Measurements from ENCODE around the gene DYNC2H1. TPM values are rescaled to one million over a fixed set of nuclear protein-coding genes. Genes with fewer than 3 reads are reported as not detected.

DYNC2H1 gene
- polyA plus RNA-seq, 3 donors from 2014 or later: 0.93 to 2.0 (median 1.0) TPM

GRCh38 chr11:103484545-103484944, 375.3 kb downstream of the DYNC2H1 start:
- H3K9me3 Mint-ChIP-seq: peaks cover 0 to 20% (median 6%) of the 10 kb centered on the region in 6 donors
- peaks cover 0 to 3% (median 0%) of the 10 kb centered on the region in 3 donors for H3K27me3 Mint-ChIP-seq (ENCODE audit: low read depth in 3 of 3)
- H3K4me1 Mint-ChIP-seq: no peaks in the 10 kb centered on the region
- no peak overlapping the region for H3K27ac Mint-ChIP-seq
- H3K36me3 Mint-ChIP-seq: peaks cover 0 to 3% (median 0%) of the 10 kb centered on the region in 3 donors
- no peak for DNase-seq
- no peak overlapping the region for H3K4me3 Mint-ChIP-seq

- H3K27me3 Mint-ChIP-seq (ENCODE audit: low read depth in 3 of 3): peaks cover 0 to 3% (median 0%) of the 10 kb centered on the region in 3 donors
- H3K9me3 Mint-ChIP-seq: peaks cover 0 to 21% (median 6%) of the 10 kb centered on the region in 6 donors
- peaks cover 0 to 3% (median 0%) of the 10 kb centered on the region in 3 donors for H3K36me3 Mint-ChIP-seq
- no peak for DNase-seq
- no peaks in the 10 kb centered on the region for H3K4me1 Mint-ChIP-seq
- no peak overlapping the region for H3K27ac Mint-ChIP-seq
- no peak overlapping the region for H3K4me3 Mint-ChIP-seq
These were observed 377.4 kb downstream of the DYNC2H1 start for GRCh38 chr11:103486604-103487003.

GRCh38 chr11:103487113-103487512, 377.9 kb downstream of the DYNC2H1 start:
- Mint-ChIP-seq H3K4me1 (no peaks in the 10 kb centered on the region), H3K27ac (no peak overlapping the region), H3K27me3 (ENCODE audit: low read depth in 3 of 3) (peaks cover 0 to 3% (median 0%) of the 10 kb centered on the region in 3 donors), H3K9me3 (peaks cover 0 to 19% (median 5%) of the 10 kb centered on the region in 6 donors), H3K4me3 (no peak overlapping the region), H3K36me3 (peaks cover 0 to 3% (median 0%) of the 10 kb centered on the region in 3 donors)
- DNase-seq: no peak

- Mint-ChIP-seq H3K36me3 (peaks cover 0 to 2% (median 0%) of the 10 kb centered on the region in 3 donors), H3K4me3 (no peak overlapping the region), H3K9me3 (peaks cover 0 to 14% (median 4%) of the 10 kb centered on the region in 6 donors), H3K4me1 (no peaks in the 10 kb centered on the region), H3K27ac (no peak overlapping the region), H3K27me3 (ENCODE audit: low read depth in 3 of 3) (peaks cover 0 to 3% (median 0%) of the 10 kb centered on the region in 3 donors)
- no peak for DNase-seq
These were observed 378.8 kb downstream of the DYNC2H1 start for GRCh38 chr11:103488031-103488461.

- DNase-seq: no peak
- Mint-ChIP-seq H3K27me3 (ENCODE audit: low read depth in 3 of 3) (peaks cover 0 to 3% (median 0%) of the 10 kb centered on the region in 3 donors), H3K36me3 (no peaks in the 10 kb centered on the region), H3K9me3 (peaks cover 0 to 12% (median 4%) of the 10 kb centered on the region in 6 donors), H3K27ac (no peak overlapping the region), H3K4me1 (no peaks in the 10 kb centered on the region), H3K4me3 (no peak overlapping the region)
These were observed 379.4 kb downstream of the DYNC2H1 start for GRCh38 chr11:103488579-103488978.

GRCh38 chr11:103491777-103492176, 382.6 kb downstream of the DYNC2H1 start:
- H3K27ac Mint-ChIP-seq: no peak overlapping the region

GRCh38 chr11:103494491-103494890, 385.3 kb downstream of the DYNC2H1 start:
- Mint-ChIP-seq H3K27me3 (ENCODE audit: low read depth in 3 of 3) (peaks cover 0 to 3% (median 2%) of the 10 kb centered on the region in 3 donors), H3K4me1 (no peaks in the 10 kb centered on the region), H3K27ac (no peak overlapping the region), H3K36me3 (no peaks in the 10 kb centered on the region), H3K4me3 (no peak overlapping the region), H3K9me3 (peaks cover 3 to 33% (median 10%) of the 10 kb centered on the region in 6 donors)
- no peak for DNase-seq

More at GRCh38 chr11:103491777-103492176, 382.6 kb downstream of the DYNC2H1 start:
- Mint-ChIP-seq H3K27me3 (ENCODE audit: low read depth in 3 of 3) (peaks cover 0 to 3% (median 2%) of the 10 kb centered on the region in 3 donors), H3K9me3 (peaks cover 3 to 30% (median 5%) of the 10 kb centered on the region in 6 donors), H3K4me3 (no peak overlapping the region), H3K4me1 (no peaks in the 10 kb centered on the region), H3K36me3 (no peaks in the 10 kb centered on the region)
- no peak for DNase-seq

- no peaks in the 10 kb centered on the region for H3K36me3 Mint-ChIP-seq
- H3K27me3 Mint-ChIP-seq (ENCODE audit: low read depth in 3 of 3): peaks cover 0 to 6% (median 2%) of the 10 kb centered on the region in 3 donors
- no peak for DNase-seq
- H3K4me1 Mint-ChIP-seq: no peaks in the 10 kb centered on the region
- no peak overlapping the region for H3K4me3 Mint-ChIP-seq
- H3K9me3 Mint-ChIP-seq: peaks cover 3 to 35% (median 15%) of the 10 kb centered on the region in 6 donors
- H3K27ac Mint-ChIP-seq: no peak overlapping the region
These were observed 388.0 kb downstream of the DYNC2H1 start for GRCh38 chr11:103497268-103497667.

GRCh38 chr11:103499710-103500340, 390.6 kb downstream of the DYNC2H1 start:
- Mint-ChIP-seq H3K4me3 (no peak overlapping the region), H3K4me1 (no peaks in the 10 kb centered on the region), H3K27ac (no peak overlapping the region), H3K27me3 (ENCODE audit: low read depth in 3 of 3) (peaks cover 2 to 6% (median 5%) of the 10 kb centered on the region in 3 donors), H3K9me3 (peaks cover 6 to 48% (median 19%) of the 10 kb centered on the region in 6 donors), H3K36me3 (no peaks in the 10 kb centered on the region)
- DNase-seq: no peak

- H3K9me3 Mint-ChIP-seq: peaks cover 0 to 6% (median 0%) of the 10 kb centered on the region in 6 donors
- H3K27me3 Mint-ChIP-seq (ENCODE audit: low read depth in 3 of 3): peaks cover 0 to 3% (median 2%) of the 10 kb centered on the region in 3 donors
- no peak overlapping the region for H3K4me3 Mint-ChIP-seq
- DNase-seq: no peak
- H3K27ac Mint-ChIP-seq: no peak overlapping the region
- H3K36me3 Mint-ChIP-seq: no peaks in the 10 kb centered on the region
- no peaks in the 10 kb centered on the region for H3K4me1 Mint-ChIP-seq
These were observed 406.1 kb downstream of the DYNC2H1 start for GRCh38 chr11:103515283-103515682.

- H3K27me3 Mint-ChIP-seq (ENCODE audit: low read depth in 3 of 3): peaks cover 0 to 3% (median 2%) of the 10 kb centered on the region in 3 donors
- no peak overlapping the region for H3K27ac Mint-ChIP-seq
- H3K9me3 Mint-ChIP-seq: peaks cover 0 to 6% (median 0%) of the 10 kb centered on the region in 6 donors
- no peak for DNase-seq
- no peak overlapping the region for H3K4me3 Mint-ChIP-seq
- H3K4me1 Mint-ChIP-seq: no peaks in the 10 kb centered on the region
- no peaks in the 10 kb centered on the region for H3K36me3 Mint-ChIP-seq
These were observed 411.6 kb downstream of the DYNC2H1 start for GRCh38 chr11:103520792-103521191.

- no peak overlapping the region for H3K27ac Mint-ChIP-seq
- DNase-seq: no peak
- no peaks in the 10 kb centered on the region for H3K4me1 Mint-ChIP-seq
- H3K9me3 Mint-ChIP-seq: peaks cover 0 to 2% (median 0%) of the 10 kb centered on the region in 6 donors
- H3K27me3 Mint-ChIP-seq (ENCODE audit: low read depth in 3 of 3): peaks cover 0 to 5% (median 0%) of the 10 kb centered on the region in 3 donors
- H3K4me3 Mint-ChIP-seq: no peak overlapping the region
- no peaks in the 10 kb centered on the region for H3K36me3 Mint-ChIP-seq
These were observed 415.8 kb downstream of the DYNC2H1 start for GRCh38 chr11:103525069-103525468.

GRCh38 chr11:103528046-103528445, 418.8 kb downstream of the DYNC2H1 start:
- H3K4me1 Mint-ChIP-seq: no peaks in the 10 kb centered on the region
- peaks cover 0 to 9% (median 0%) of the 10 kb centered on the region in 3 donors for H3K27me3 Mint-ChIP-seq (ENCODE audit: low read depth in 3 of 3)
- H3K4me3 Mint-ChIP-seq: no peak overlapping the region
- no peak for DNase-seq
- H3K36me3 Mint-ChIP-seq: no peaks in the 10 kb centered on the region
- peaks cover 0 to 3% (median 0%) of the 10 kb centered on the region in 6 donors for H3K9me3 Mint-ChIP-seq
- H3K27ac Mint-ChIP-seq: no peak overlapping the region

GRCh38 chr11:103528596-103528995, 419.4 kb downstream of the DYNC2H1 start:
- Mint-ChIP-seq H3K4me3 (no peak overlapping the region), H3K27me3 (ENCODE audit: low read depth in 3 of 3) (peaks cover 0 to 9% (median 0%) of the 10 kb centered on the region in 3 donors), H3K9me3 (peaks cover 0 to 4% (median 0%) of the 10 kb centered on the region in 6 donors), H3K4me1 (no peaks in the 10 kb centered on the region), H3K36me3 (no peaks in the 10 kb centered on the region), H3K27ac (no peak overlapping the region)
- DNase-seq: no peak
